ENCODE measurements around the gene PRLH. TPM values are rescaled to one million over a fixed set of nuclear protein-coding genes. Genes with fewer than 3 reads are reported as not detected.
"Not testable (repeated sequence)": the region's sequence is repeated elsewhere in the genome, so short reads cannot be mapped to it uniquely, and the experiment has no call there.

Gene PRLH
- total RNA-seq, 2 donors from 2014 or later: not detected

DNA sequence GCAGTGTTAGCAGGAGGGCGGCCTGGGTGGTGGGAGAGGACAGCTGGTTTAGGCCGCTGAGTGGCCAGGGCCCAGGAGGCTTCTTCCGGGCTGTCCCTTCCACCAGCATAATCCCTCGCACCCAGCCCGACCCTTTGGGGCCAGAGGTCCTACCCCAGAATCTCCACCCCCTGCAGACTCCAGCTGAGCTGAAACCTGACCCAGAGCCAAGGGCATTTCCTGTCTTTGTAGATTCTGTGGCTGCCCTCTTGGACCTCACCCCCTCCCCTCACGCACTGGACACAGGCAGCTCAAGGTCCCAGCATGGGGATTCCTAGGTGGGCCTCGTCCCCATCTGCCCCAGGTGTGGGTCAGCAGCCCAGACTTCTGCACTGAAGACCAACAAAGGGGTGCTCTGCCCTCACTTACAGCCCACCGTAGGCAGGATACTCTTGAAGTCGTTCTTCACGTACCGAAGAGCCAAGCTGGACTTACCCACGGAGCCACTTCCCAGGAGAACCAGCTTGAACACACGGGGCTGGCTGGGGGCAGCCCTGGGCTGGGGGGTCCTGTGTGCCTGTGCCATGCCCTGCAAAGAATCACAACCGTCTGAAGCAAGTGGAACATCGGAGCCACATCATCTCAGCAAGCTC lies 19.3 kb downstream of the PRLH start:
- H3K4me3 Mint-ChIP-seq: no peak overlapping the region
- no peaks in the 10 kb centered on the region for H3K36me3 Mint-ChIP-seq (ENCODE audit: insufficient read depth in 2 of 2)
- no peak overlapping the region for H3K27ac Mint-ChIP-seq
- peaks cover 5% of the 10 kb centered on the region for H3K4me1 Mint-ChIP-seq (ENCODE audit: low read depth)
- H3K9me3 Mint-ChIP-seq: no peaks in the 10 kb centered on the region
- no peak for ATAC-seq (replicated peaks in 1 of 2)
- peaks cover 9% of the 10 kb centered on the region for H3K27me3 Mint-ChIP-seq (ENCODE audit: low read depth)
- no peak for DNase-seq

DNA sequence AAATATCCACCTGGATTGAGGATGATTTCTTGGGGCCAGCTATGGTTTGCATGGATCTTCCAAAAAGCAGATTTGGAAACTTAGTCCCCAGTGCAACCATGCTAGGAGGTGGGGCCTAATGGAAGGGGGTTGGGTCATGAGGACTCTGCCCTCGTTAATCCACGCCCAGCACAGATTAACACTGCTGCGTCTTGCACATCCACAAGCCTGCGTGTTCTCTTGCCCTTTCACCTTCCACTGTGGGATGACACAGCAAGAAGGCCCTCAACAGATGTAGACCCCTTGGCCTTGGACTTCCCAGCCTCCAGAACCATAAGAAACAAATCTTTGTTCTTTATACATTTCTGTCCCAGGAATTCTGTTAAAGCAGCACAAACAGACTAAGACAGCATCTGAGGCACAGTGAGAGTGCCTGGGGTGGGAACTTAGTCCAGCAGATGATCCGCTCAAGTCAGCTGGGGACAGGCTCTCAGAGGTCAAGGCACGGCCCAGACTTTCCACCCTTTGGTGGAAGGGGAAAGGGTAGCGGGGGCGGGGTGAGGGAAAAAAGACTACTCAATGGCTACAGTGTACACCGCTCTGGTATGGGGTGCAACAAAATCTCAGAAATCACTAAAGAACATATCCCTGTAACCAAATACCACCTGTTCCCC lies 21.8 kb downstream of the PRLH start:
- H3K4me3 Mint-ChIP-seq: no peak overlapping the region
- H3K4me1 Mint-ChIP-seq (ENCODE audit: low read depth): peaks cover 11% of the 10 kb centered on the region
- H3K36me3 Mint-ChIP-seq (ENCODE audit: insufficient read depth in 2 of 2): no peaks in the 10 kb centered on the region
- no peak overlapping the region for H3K27ac Mint-ChIP-seq
- ATAC-seq (replicated peaks in 1 of 2) (no peak), DNase-seq (no peak)
- H3K9me3 Mint-ChIP-seq: no peaks in the 10 kb centered on the region
- H3K27me3 Mint-ChIP-seq (ENCODE audit: low read depth): peaks cover 9% of the 10 kb centered on the region

DNA sequence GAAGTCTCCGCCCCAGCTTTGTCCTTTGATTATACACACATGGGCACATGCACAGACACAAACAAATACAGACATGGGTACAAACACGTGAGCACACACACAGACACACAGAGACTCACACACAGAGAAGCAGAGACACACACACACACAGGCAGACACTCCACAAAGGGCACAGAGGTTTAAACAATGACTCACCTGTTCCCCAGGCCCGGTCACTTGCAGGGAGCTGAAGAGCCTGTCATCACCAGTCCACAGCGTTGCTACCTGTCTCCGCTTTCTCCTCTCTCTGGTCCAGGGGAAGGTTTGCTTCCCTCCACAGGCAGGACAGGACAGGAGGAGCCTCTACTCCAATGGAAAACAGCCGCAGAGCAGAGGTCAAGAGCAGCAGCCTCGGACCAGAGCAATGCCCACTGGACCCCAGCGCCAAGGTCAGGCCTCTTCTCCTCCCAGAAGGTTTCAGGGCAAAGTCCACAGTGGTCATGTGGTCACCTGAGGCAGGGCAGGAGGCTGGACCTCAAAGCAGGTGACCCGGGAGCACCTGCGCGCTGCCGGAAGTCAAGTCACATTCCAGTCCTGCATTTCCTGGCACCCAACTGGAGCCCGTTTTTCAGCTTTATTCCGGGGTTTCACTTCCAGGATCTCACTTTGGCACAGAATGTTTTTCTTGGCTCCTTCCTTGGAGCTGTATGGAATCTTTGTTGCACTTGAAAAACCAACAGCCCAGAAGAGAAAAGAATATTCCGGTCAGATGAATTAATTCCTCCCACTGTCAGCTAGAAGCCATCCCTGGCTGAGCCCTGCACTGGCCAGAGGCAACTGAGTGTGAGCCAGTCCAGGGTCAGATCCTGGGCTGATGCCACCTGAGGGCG lies 24.1 kb downstream of the PRLH start, which contains the start of gene RAB17:
Gene RAB17, minus strand, starts transcription at position 463 of the 869 bp plus-strand sequence. CDS start 4,580 bp downstream, outside the sequence.
- Mint-ChIP-seq H3K27ac (no peak within 1 kb of the TSS), H3K4me3 (no peak within 1 kb of the TSS), H3K36me3 (ENCODE audit: insufficient read depth in 2 of 2) (no peaks in the 10 kb centered on the region), H3K27me3 (ENCODE audit: low read depth) (peaks cover 9% of the 10 kb centered on the region), H3K9me3 (no peaks in the 10 kb centered on the region), H3K4me1 (ENCODE audit: low read depth) (peaks cover 11% of the 10 kb centered on the region)
- no peak for DNase-seq
- no peak for ATAC-seq (replicated peaks in 1 of 2)

DNA sequence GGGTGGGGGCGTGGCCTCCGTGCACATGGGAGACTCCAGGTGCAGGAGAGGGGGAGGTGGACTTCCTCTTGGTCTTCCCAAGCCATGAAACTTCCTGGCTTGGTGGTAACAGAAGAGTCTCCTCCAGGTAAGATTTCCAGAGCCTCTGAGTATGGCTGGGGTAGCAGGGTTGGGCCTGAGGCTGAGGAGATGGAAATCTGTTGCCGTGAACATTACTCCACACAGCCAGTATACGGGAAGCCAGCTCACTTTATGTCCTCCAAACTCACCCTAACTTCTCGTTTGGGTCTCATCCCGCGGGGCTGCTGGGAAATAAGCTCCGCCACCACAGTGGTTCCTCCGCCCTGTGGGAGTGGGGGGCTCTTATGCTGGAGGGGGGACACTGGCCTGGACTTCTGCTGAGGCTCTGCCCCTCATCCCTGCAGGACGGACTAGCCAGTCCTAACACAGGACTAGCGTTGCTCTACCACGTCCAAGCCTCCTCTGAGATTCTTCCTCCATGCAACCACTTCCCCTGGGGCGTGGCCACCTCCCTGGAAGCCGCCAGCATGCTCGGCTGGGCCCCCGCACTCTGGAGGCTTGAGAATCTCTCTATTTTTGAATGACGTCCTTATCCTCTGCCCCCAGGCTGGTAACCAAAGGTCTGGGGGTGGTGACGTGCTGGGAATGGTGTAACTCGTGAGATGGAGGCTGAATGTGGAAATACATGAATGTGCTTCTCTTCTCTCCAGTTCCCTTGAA lies 24.9 kb downstream of the PRLH start:
- Mint-ChIP-seq H3K4me1 (ENCODE audit: low read depth) (peaks cover 11% of the 10 kb centered on the region), H3K4me3 (no peak overlapping the region), H3K36me3 (ENCODE audit: insufficient read depth in 2 of 2) (no peaks in the 10 kb centered on the region), H3K27me3 (ENCODE audit: low read depth) (peaks cover 9% of the 10 kb centered on the region), H3K27ac (no peak overlapping the region), H3K9me3 (no peaks in the 10 kb centered on the region)
- ATAC-seq (replicated peaks in 1 of 2) (no peak), DNase-seq (no peak)

DNA sequence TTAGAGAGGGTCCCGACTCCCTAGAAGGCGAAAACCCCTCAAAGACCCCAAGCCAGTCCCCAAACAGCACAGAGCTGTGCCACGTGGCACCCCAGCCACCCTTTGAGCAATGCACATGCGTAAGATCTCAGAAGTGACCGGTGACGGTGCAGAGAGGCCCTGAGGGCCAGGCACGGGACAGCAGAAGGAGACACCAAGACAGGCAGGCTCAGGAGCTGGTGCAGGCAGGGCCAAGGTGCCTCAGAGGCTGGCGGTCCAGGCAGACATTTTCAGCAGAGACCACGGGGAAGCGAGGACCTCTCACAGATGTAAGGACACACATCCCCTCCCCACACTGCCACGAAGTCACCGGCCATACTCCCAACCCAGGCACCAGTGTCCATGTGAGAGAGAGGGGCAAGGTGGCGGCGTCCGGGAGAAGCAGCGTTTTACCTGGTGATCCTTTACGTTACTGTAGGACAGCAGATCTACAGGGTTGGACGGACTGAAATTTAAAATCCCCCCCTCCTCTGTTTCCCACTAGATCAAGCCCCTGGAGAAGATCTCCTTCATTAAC lies 26.1 kb downstream of the PRLH start:
- no peak for ATAC-seq (replicated peaks in 1 of 2)
- Mint-ChIP-seq H3K27ac (no peak overlapping the region), H3K27me3 (ENCODE audit: low read depth) (no peaks in the 10 kb centered on the region), H3K9me3 (no peaks in the 10 kb centered on the region), H3K4me1 (ENCODE audit: low read depth) (peaks cover 11% of the 10 kb centered on the region), H3K4me3 (no peak overlapping the region), H3K36me3 (ENCODE audit: insufficient read depth in 2 of 2) (no peaks in the 10 kb centered on the region)
- DNase-seq: no peak

DNA sequence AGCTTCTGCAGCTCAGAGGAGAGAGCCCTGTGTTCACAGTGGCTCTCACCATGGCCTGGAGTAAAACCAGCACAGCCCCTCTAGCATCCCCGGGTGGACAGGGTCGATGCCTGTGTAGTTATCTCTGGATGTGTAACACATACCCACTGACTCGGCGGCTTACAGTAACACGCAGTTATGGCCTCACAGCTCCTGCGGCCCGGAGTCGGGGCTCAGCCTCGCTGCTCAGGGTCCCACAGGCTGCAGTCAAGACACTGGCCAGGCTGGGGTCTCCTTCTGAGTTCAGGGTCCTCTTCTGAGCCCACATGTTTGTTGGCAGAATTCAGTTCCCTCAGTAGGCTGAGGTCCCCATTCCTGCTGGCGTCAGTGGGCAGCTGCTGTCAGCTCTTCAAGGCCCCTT lies 26.7 kb downstream of the PRLH start:
- ATAC-seq (replicated peaks in 1 of 2) (no peak), DNase-seq (no peak)
- Mint-ChIP-seq H3K4me1 (ENCODE audit: low read depth) (peaks cover 11% of the 10 kb centered on the region), H3K27me3 (ENCODE audit: low read depth) (no peaks in the 10 kb centered on the region), H3K9me3 (no peaks in the 10 kb centered on the region), H3K4me3 (no peak overlapping the region), H3K36me3 (ENCODE audit: insufficient read depth in 2 of 2) (no peaks in the 10 kb centered on the region), H3K27ac (no peak overlapping the region)

DNA sequence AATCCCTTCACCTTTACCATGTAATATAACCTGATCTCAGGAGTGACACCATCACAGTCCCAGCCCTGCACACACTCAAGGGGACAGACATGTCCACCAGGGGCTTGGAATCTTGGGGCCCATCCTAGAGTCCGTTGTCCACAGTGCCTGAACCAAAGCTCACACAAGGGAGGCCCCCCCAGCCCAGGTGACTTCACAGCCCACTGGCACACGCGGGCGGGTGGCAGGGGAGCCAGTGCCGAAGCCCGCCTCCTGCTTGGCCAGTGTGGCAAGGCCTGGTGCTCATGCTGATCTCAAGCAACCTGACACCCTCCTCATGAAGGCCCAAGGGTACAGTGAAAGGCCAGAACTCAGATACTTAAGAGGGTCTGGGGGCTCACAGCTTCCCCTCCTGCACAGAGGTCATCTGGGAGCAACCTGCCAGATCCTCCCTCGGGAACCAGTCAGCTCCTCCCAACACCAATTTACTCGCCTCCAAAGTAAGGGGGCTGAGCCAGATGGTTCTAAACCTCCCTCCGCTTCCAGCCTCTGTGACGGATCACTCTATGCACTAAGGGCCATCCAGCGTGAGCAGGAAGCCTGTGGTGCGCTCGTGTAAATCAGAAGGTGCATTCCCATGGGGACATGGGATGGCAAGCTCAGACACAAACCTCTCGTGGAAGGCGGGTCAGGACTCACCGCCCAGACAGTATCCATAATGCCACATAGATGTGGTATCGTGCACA lies 27.4 kb downstream of the PRLH start:
- no peaks in the 10 kb centered on the region for H3K27me3 Mint-ChIP-seq (ENCODE audit: low read depth)
- DNase-seq: no peak
- H3K4me3 Mint-ChIP-seq: no peak overlapping the region
- no peak overlapping the region for H3K27ac Mint-ChIP-seq
- H3K4me1 Mint-ChIP-seq (ENCODE audit: low read depth): peaks cover 16% of the 10 kb centered on the region
- no peaks in the 10 kb centered on the region for H3K36me3 Mint-ChIP-seq (ENCODE audit: insufficient read depth in 2 of 2)
- no peak for ATAC-seq (replicated peaks in 1 of 2)
- no peaks in the 10 kb centered on the region for H3K9me3 Mint-ChIP-seq

DNA sequence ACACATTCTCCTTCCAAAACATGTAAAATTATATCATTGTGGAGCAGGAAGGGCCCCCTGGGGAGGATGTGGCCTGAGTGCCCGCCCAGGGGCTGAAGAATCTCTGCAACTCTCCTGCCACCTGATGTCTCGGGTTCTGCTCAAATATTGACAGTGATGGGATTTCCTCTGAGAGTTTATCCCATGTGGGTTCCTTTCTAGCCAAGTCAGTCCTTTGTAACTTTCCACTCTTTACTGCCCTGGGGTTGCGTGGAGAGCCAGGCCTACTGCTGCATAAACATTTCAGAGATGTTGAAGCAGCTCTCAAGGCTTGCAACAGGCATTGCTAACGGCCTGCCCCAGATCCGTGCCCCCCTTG lies 28.1 kb downstream of the PRLH start:
- no peaks in the 10 kb centered on the region for H3K9me3 Mint-ChIP-seq
- H3K27me3 Mint-ChIP-seq (ENCODE audit: low read depth): no peaks in the 10 kb centered on the region

DNA sequence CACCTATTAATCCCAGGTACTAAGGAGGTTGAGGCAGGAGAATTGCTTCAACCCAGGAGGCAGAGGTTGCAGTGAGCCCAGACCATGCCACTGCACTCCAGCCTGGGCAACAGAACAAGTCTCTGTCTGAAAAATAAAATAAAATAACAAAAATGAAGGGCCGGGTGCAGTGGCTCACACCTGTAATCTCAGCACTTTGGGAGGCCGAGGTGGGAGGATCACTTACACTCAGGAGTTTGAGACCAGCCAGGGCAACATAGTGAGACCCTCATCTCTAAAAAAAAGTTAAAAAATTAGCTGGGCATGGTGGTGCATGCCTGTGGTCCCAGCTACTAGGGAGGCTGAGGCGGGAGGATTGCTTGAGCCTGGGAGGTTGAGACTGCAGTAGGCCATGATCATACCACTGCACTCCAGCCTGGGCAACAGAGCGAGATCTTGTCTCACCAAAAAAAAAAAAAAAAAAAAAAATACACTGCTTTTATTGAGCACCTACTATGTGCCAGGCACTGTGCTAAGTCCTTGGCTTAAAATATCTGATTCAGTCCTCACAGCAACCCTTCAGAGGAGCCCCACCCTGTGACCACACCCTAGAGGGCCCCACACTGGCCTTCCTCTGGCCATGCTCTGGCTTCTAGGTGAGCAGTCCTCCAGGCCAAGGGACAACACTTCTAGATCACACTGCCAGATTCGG lies 29.6 kb downstream of the PRLH start:
- not testable (repeated sequence) for H3K36me3 Mint-ChIP-seq (ENCODE audit: insufficient read depth in 2 of 2); H3K27me3 Mint-ChIP-seq (ENCODE audit: low read depth); H3K27ac Mint-ChIP-seq; H3K9me3 Mint-ChIP-seq; H3K4me3 Mint-ChIP-seq; ATAC-seq (replicated peaks in 1 of 2); DNase-seq
- H3K4me1 Mint-ChIP-seq (ENCODE audit: low read depth): peaks cover 16% of the 10 kb centered on the region

More for the DNA sequence above, 28.1 kb downstream of the PRLH start:
- Mint-ChIP-seq H3K36me3 (ENCODE audit: insufficient read depth in 2 of 2) (no peaks in the 10 kb centered on the region), H3K4me1 (ENCODE audit: low read depth) (peaks cover 17% of the 10 kb centered on the region), H3K4me3 (no peak overlapping the region), H3K27ac (no peak overlapping the region)
- DNase-seq: no peak
- ATAC-seq (replicated peaks in 1 of 2): no peak

DNA sequence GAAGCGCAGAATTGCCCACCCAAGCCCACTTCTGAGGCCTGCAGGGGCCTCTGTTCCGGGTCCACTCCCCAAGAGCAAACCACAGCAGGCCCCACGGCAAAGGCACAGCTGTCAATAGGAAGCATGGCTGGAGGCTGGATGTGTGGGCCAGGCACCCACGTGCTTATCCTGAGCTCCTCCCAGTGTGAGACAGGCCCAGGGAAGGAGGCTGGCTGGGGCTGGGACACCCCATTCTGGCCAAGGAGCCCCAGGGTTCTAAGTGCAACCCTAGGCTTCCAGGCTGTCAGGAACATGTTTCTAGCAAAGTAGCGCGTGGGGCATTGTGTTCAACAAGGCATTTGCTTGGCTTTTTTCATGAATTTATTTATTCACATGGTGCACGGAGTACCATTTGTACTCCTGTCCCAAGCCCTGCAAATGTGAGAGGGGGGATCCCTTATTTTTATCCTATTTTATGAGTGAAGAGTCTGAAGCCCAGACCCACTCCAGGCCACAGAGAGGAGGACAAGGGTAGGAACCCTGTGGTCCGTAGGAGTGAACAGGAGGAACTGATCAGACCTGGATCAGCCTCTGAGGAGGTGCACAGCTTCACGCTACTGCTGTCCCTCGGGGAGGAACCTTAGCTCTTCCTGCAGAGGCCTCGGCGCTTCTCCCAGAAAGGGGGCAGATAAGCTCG lies 30.3 kb downstream of the PRLH start:
- Mint-ChIP-seq H3K9me3 (no peaks in the 10 kb centered on the region), H3K4me3 (no peak overlapping the region), H3K27me3 (ENCODE audit: low read depth) (no peaks in the 10 kb centered on the region), H3K4me1 (ENCODE audit: low read depth) (peaks cover 9% of the 10 kb centered on the region), H3K27ac (no peak overlapping the region), H3K36me3 (ENCODE audit: insufficient read depth in 2 of 2) (no peaks in the 10 kb centered on the region)
- ATAC-seq (replicated peaks in 1 of 2) (no peak), DNase-seq (no peak)

DNA sequence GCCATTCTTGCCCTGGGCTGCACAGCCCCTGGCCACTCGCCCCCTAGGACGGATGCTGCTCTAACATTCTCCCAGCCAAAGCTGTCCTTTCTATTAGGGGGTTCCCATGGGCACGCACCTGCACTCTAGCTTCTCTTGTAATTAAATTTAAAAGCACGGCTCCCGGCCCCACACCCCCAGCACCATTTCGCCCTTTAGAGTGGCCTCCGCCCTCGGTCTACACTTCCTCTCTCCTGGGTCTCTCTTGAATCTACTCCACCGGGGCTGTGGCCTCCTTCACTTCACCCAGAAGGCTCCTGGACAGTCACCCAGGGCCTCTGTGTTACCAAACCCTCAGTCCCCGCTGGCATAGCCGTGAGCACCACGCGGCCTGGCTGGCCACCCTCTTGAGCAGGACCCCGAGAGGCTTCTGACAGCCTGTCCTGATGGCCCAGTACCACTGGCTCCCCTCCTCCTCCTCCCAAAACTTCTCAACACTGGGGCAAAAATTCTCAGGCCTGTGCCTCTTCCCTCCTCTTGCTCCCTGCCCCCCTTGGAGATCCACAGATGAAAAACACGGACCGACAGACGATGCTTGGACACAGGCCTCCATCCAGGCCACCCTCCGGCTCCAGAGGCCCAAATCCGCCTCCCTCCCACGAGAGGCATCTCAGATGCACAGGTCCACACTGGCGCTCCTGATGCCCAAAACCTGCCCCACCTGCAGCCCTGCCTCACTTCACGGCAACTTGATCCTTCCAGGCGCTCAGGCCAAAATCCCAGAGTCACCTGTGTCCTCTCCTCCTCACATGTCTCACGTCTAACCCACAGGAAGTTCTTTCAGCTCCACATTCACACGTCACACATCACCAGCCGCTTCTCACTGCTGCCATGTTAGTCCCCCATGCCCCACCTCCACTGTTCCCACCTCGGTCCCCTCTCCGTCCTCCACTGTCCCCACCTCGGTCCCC lies 31.1 kb downstream of the PRLH start:
- DNase-seq (no peak), ATAC-seq (replicated peaks in 1 of 2) (no peak)
- Mint-ChIP-seq H3K4me1 (ENCODE audit: low read depth) (peaks cover 7% of the 10 kb centered on the region), H3K4me3 (no peak overlapping the region), H3K27ac (no peak overlapping the region), H3K27me3 (ENCODE audit: low read depth) (no peaks in the 10 kb centered on the region), H3K9me3 (no peaks in the 10 kb centered on the region), H3K36me3 (ENCODE audit: insufficient read depth in 2 of 2) (no peaks in the 10 kb centered on the region)
